GM12878 (cell line): ENCODE data around the gene AGBL5. TPM values are rescaled to one million over a fixed set of nuclear protein-coding genes. Genes with fewer than 3 reads are reported as not detected.

Source experiments
- ATAC-seq: fragments of 200-7000 bp; cut with Tn5 transposase; 3 replicates; pipeline ENCODE4 v1.9.1; 2020; ENCODE audit warnings: mild to moderate bottlenecking, moderate library complexity
- BruUV-seq: library from RNA; stranded (reverse); fragments of 400-500 nt; replicated peaks from 2 replicates; lab custom pipeline; 2021; lab: Mats Ljungman, UMichigan
- CTCF ChIA-PET: fragments of 300-600 bp; sonication (Branson Sonifier 250); formaldehyde crosslinking; extraction: SDS; loops from one replicate; lab custom pipeline; 2021; ENCODE audit warnings: inconsistent platforms; lab: Yijun Ruan, JAX
- POLR2A ChIA-PET: fragments of 350-600 bp; formaldehyde crosslinking; extraction: SDS; loops from one replicate; lab custom pipeline; 2021; ENCODE audit warnings: inconsistent platforms; lab: Charles Lee
- RAD21 ChIA-PET: fragments of 300-600 bp; sonication (Branson Sonifier 250); formaldehyde crosslinking; loops from one replicate; lab custom pipeline; 2023; ENCODE audit warnings: antibody characterized with exemption; ENCODE audit not compliant: unreplicated experiment; lab: Charles Lee
- SMC1A ChIA-PET: fragments of 300-600 bp; sonication (Branson Sonifier 250); formaldehyde crosslinking; loops from one replicate; lab custom pipeline; 2023; ENCODE audit not compliant: unreplicated experiment, uncharacterized antibody; lab: Charles Lee
- DNase-seq: peaks from one replicate; pipeline ENCODE4 v3.0.0-alpha.2; 2011; ENCODE audit warnings: low read depth, low spot score
- FAIRE-seq: peaks from 3 replicates; lab custom pipeline; 2011; peaks lifted over from hg19 to GRCh38; lab: Jason Lieb, UNC
- H2AFZ ChIP-seq: 2 replicates; pipeline ENCODE4 v1.6.0; 2011; ENCODE audit warnings: low read depth, low read length, control low read depth; ENCODE audit not compliant: control insufficient read depth
- H3K27ac ChIP-seq: 2 replicates; pipeline ENCODE4 v1.5.1; 2011; ENCODE audit warnings: control low read depth; ENCODE audit not compliant: control insufficient read depth, insufficient read depth
- H3K27me3 ChIP-seq, 2 experiments: replicated peaks in 1 of 2; 2 replicates each; pipeline versions ENCODE4 v1.6.0 to v1.6.1; 2011; ENCODE audit warnings: low read length in 1 of 2; ENCODE audit not compliant: control insufficient read depth in 2 of 2, insufficient read depth in 2 of 2
- H3K36me3 ChIP-seq, 2 experiments: 2 replicates each; pipeline ENCODE4 v1.5.1; 2011; ENCODE audit warnings: low read length in 1 of 2; ENCODE audit not compliant: control insufficient read depth in 2 of 2, insufficient read depth in 2 of 2
- H3K4me1 ChIP-seq: 2 replicates; pipeline ENCODE4 v1.6.1; 2011; ENCODE audit warnings: mild to moderate bottlenecking, low read length, moderate library complexity, mixed read lengths; ENCODE audit not compliant: control insufficient read depth, insufficient read depth
- H3K4me2 ChIP-seq: 2 replicates; pipeline ENCODE4 v1.6.0; 2011; ENCODE audit warnings: control low read depth; ENCODE audit not compliant: control insufficient read depth, insufficient read depth
- H3K4me3 ChIP-seq: fragments of 200-600 bp; sonication (generic); 2 replicates; pipeline ENCODE4 v1.5.1; 2016
- H3K79me2 ChIP-seq: 2 replicates; pipeline ENCODE4 v1.6.0; 2011; ENCODE audit warnings: low read length; ENCODE audit not compliant: control insufficient read depth, insufficient read depth
- H3K9ac ChIP-seq: 2 replicates; pipeline ENCODE4 v1.8.0; 2011; ENCODE audit warnings: low read length, control low read depth, mixed read lengths; ENCODE audit not compliant: control insufficient read depth, insufficient read depth
- H3K9me3 ChIP-seq: replicated peaks from 3 replicates; pipeline ENCODE4 v1.5.1; 2011; ENCODE audit warnings: mild to moderate bottlenecking, low read length; ENCODE audit not compliant: control insufficient read depth, insufficient read depth
- H4K20me1 ChIP-seq: 2 replicates; pipeline ENCODE4 v1.6.0; 2011; ENCODE audit not compliant: control insufficient read depth, insufficient read depth
- FOXM1 ChIP-seq: IDR thresholded peaks from 2 replicates; pipeline ENCODE4 v1.6.1; 2012; ENCODE audit warnings: low read depth, mild to moderate bottlenecking, inconsistent platforms, low read length, moderate library complexity
- PAX5 ChIP-seq: IDR thresholded peaks from 2 replicates; pipeline ENCODE4 v1.6.1; 2011; ENCODE audit warnings: low read depth, low read length, borderline replicate concordance
- STAT1 ChIP-seq: fragments of 450-650 bp; conservative IDR thresholded peaks from 2 replicates; pipeline ENCODE4 v1.6.1; 2014; ENCODE audit warnings: antibody characterized with exemption, mild to moderate bottlenecking
- SUZ12 ChIP-seq: fragments of 200-600 bp; sonication (generic); IDR thresholded peaks from one replicate; pipeline ENCODE4 v1.6.1; 2018; ENCODE audit warnings: antibody characterized with exemption, mild to moderate bottlenecking; ENCODE audit not compliant: unreplicated experiment
- TBL1XR1 ChIP-seq: IDR thresholded peaks from 2 replicates; pipeline ENCODE4 v1.6.1; 2012; ENCODE audit warnings: low read depth, low read length, improper control_type of control experiment
- ZNF384 ChIP-seq: IDR thresholded peaks from 2 replicates; pipeline ENCODE4 v1.6.1; 2012; ENCODE audit warnings: low read depth, mild to moderate bottlenecking, low read length, improper control_type of control experiment, borderline replicate concordance
- ZNF687 ChIP-seq: fragments of 450-650 bp; IDR thresholded peaks from 2 replicates; pipeline ENCODE4 v1.6.1; 2017; ENCODE audit warnings: mild to moderate bottlenecking, moderate library complexity
- WGBS: methylation state at CpG from one replicate; pipeline ENCODE4 v1.1.6; 2016; ENCODE audit warnings: low lambda C conversion rate; ENCODE audit not compliant: insufficient replicate concordance, insufficient coverage; ENCODE audit errors: missing lambda C conversion rate; 5-methylcytosine and 5-hydroxymethylcytosine counted together
- in situ Hi-C: fragments of 300-500 bp; cut with MboI; formaldehyde crosslinking; loops from 9 replicates; pipeline ENCODE4 v1.14.3; 2018; ENCODE audit warnings: mixed read lengths
- intact Hi-C: fragments of 100-400 bp; cut with micrococcal nuclease; formaldehyde crosslinking; loops from one replicate; pipeline ENCODE4 v1.14.2; 2022; ENCODE audit not compliant: unreplicated experiment
- polyA plus RNA-seq, 11 experiments: library from polyadenylated mRNA; depleted of rRNA in 4 of 11; unstranded in 6 of 11; stranded (reverse) in 5 of 11; fragments of >200 nt; fragmentation: Nextera tagmentation in 4 of 11; fragmentation: Illumina TruSeq in 1 of 11; extraction: Ambion mirVana in 4 of 11; extraction: Trizol in 1 of 11; gene quantifications; 1 replicate in 1 of 11; 2 replicates in 10 of 11; pipeline versions ENCODE4 v1.2.1 to v1.2.3, GENCODE V29; 2011 to 2016; ENCODE audit warnings: inconsistent platforms in 2 of 11, missing spikeins in 2 of 11, low read depth in 1 of 11
- total RNA-seq, 4 experiments: library from RNA; depleted of rRNA in 3 of 4; stranded (reverse); fragments of >200 nt in 3 of 4; fragmentation: Illumina TruSeq in 1 of 4; extraction: Trizol in 1 of 4; gene quantifications; 2 replicates each; pipeline versions ENCODE4 v1.2.1 to v1.2.3, GENCODE V29; 2013 to 2021

Gene AGBL5
- total and polyA plus RNA-seq, 10 of the 15 experiments (the other 5 are each of a cell fraction or from before 2014, with no cell fraction given): 1.9 to 28.5 (median 19.5) TPM

GRCh38 chr2:27018142-27018541 is 33.3 kb upstream of the AGBL5 start:
- intact Hi-C loops (loop anchor here (10.0 kb wide), 1 partner anchor 173 kb away; the partner anchor contains the start of gene DPYSL5), in situ Hi-C loops (no loop called here)
- RAD21 ChIA-PET: interaction anchor here (2.9 kb wide), 1 partner anchor 55 kb away, joined by 34 read pairs; no protein-coding TSS in a partner anchor
- Histone ChIP-seq H2AFZ (no peak overlapping the region), H3K27me3 (no peaks in the 10 kb centered on the region), H3K9ac (no peak overlapping the region), H4K20me1 (no peaks in the 10 kb centered on the region), H3K4me3 (no peak overlapping the region), H3K4me2 (no peak overlapping the region), H3K36me3 (no peaks in the 10 kb centered on the region; a peak in 1 of 4 replicates), H3K9me3 (no peaks in the 10 kb centered on the region), H3K4me1 (no peaks in the 10 kb centered on the region), H3K27ac (no peak overlapping the region), H3K79me2 (no peaks in the 10 kb centered on the region)
- TF ChIP-seq PAX5 (no peak), FOXM1 (no peak), STAT1 (no peak), SUZ12 (no peak), ZNF687 (no peak), ZNF384 (no peak), TBL1XR1 (no peak)
- WGBS: 21% methylated on average over 3 of the region's 3 CpGs
- POLR2A ChIA-PET: no interaction called here
- SMC1A ChIA-PET: interaction anchor here (1.2 to 4.3 kb wide), 3 partner anchors 57 to 173 kb away, joined by 3 to 61 read pairs (median 12); no protein-coding TSS in a partner anchor
- no TSS peak for BruUV-seq
- FAIRE-seq (no peak), ATAC-seq (no peak), DNase-seq (no peak)
- CTCF ChIA-PET: interaction anchor here (0.7 to 9.9 kb wide), 4 partner anchors 10 to 176 kb away, joined by 3 to 153 read pairs (median 6); partner anchors contain the start of gene MAPRE3
